Effector CD4-positive, alpha-beta T cell (primary cell): ENCODE results near the gene NAA10.

Source experiments
- DNase-seq: peaks from one replicate; pipeline ENCODE4 v3.0.0-alpha.2; 2020

Gene NAA10

GRCh38 chrX:153883163-153883843, 51.5 kb downstream of the NAA10 start:
- DNase-seq = no peak

- DNase-seq = no peak
These were observed 52.3 kb downstream of the NAA10 start for GRCh38 chrX:153882557-153882956.

GRCh38 chrX:153882086-153882498, 52.7 kb downstream of the NAA10 start:
- DNase-seq = no peak

- DNase-seq = no peak
These were observed 53.6 kb downstream of the NAA10 start for GRCh38 chrX:153881281-153881680.

GRCh38 chrX:153880440-153880815, 54.4 kb downstream of the NAA10 start:
- no peak for DNase-seq

GRCh38 chrX:153879741-153880439, 54.9 kb downstream of the NAA10 start:
- DNase-seq = no peak
